A549 (cell line): ENCODE data around the gene MRPL45.

Experiments used
- CHD2 ChIP-seq: fragments of 150-350 bp; IDR thresholded peaks from 2 replicates; pipeline ENCODE4 v1.6.1; 2014; ENCODE audit warnings: low read length; ENCODE audit not compliant: partially characterized antibody
- HDAC2 ChIP-seq: fragments of 200-600 bp; sonication (generic); IDR thresholded peaks from 2 replicates; pipeline ENCODE4 v1.6.1; 2016
- JUN ChIP-seq, 2 experiments: fragments of >200 bp; sonication (Bioruptor Twin); formaldehyde crosslinking; IDR thresholded peaks; 2 replicates in 1 of 2; 3 replicates in 1 of 2; pipeline ENCODE4 v1.6.1; 2016 to 2017
- KDM5A ChIP-seq: fragments of 200-600 bp; sonication (generic); IDR thresholded peaks from 2 replicates; pipeline ENCODE4 v1.6.1; 2016; ENCODE audit warnings: antibody characterized with exemption, mild to moderate bottlenecking
- PHF8 ChIP-seq: fragments of 200-600 bp; sonication (generic); IDR thresholded peaks from 2 replicates; pipeline ENCODE4 v1.6.1; 2016; ENCODE audit warnings: low read depth, mild to moderate bottlenecking, antibody characterized with exemption, moderate library complexity, borderline replicate concordance
- POLR2A ChIP-seq: IDR thresholded peaks from 2 replicates; pipeline ENCODE4 v1.6.1; 2012; ENCODE audit warnings: mild to moderate bottlenecking, low read length
- RAD21 ChIP-seq, 2 experiments: fragments of >200 bp in 1 of 2; sonication (Bioruptor Twin) in 1 of 2; formaldehyde crosslinking in 1 of 2; IDR thresholded peaks in 1 of 2; conservative IDR thresholded peaks in 1 of 2; 2 replicates in 1 of 2; 3 replicates in 1 of 2; pipeline ENCODE4 v1.6.1; 2012 to 2018; ENCODE audit warnings: inconsistent platforms in 1 of 2
- RCOR1 ChIP-seq: fragments of 150-350 bp; IDR thresholded peaks from 2 replicates; pipeline ENCODE4 v1.6.1; 2014; ENCODE audit warnings: antibody characterized with exemption, low read length, low read depth
- RFX5 ChIP-seq: fragments of 450-650 bp; IDR thresholded peaks from 2 replicates; pipeline ENCODE4 v1.7.1; 2014; ENCODE audit warnings: antibody characterized with exemption, mild to moderate bottlenecking, moderate library complexity
- TF ChIP-seq, protein P1 (sequence below): fragments of >200 bp; sonication (Bioruptor Twin); formaldehyde crosslinking; IDR thresholded peaks from 3 replicates; pipeline ENCODE4 v1.5.1; 2016
- TF ChIP-seq, protein P2 (sequence below): IDR thresholded peaks from 2 replicates; pipeline ENCODE4 v1.6.1; 2012
- TF ChIP-seq, protein P3 (sequence below): IDR thresholded peaks from 2 replicates; pipeline ENCODE4 v1.6.1; 2012

DNA sequence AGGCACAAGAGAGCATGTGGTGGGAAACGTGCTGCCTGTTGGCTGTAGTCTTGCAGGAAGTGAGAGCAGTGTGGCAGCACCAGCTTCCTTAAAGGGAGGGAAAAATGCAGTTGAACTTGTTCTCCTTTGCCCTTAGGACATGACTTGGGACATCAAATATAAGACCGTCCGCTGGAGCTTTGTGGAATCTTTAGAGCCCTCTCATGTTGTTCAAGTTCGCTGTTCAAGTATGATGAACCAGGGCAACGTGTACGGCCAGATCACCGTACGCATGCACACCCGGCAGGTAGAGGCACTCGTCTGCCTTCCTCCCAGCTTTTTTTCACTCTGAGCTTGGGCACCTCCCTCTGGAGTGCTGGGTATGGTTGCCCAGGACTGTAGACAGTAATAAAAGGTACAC, 23.5 kb downstream of the MRPL45 start:
- TF ChIP-seq POLR2A: no peak
- no peak for TF ChIP-seq RFX5
- TF ChIP-seq, protein P1, sequence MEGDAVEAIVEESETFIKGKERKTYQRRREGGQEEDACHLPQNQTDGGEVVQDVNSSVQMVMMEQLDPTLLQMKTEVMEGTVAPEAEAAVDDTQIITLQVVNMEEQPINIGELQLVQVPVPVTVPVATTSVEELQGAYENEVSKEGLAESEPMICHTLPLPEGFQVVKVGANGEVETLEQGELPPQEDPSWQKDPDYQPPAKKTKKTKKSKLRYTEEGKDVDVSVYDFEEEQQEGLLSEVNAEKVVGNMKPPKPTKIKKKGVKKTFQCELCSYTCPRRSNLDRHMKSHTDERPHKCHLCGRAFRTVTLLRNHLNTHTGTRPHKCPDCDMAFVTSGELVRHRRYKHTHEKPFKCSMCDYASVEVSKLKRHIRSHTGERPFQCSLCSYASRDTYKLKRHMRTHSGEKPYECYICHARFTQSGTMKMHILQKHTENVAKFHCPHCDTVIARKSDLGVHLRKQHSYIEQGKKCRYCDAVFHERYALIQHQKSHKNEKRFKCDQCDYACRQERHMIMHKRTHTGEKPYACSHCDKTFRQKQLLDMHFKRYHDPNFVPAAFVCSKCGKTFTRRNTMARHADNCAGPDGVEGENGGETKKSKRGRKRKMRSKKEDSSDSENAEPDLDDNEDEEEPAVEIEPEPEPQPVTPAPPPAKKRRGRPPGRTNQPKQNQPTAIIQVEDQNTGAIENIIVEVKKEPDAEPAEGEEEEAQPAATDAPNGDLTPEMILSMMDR: no peak
- TF ChIP-seq PHF8: no peak
- no peak for TF ChIP-seq CHD2
- TF ChIP-seq, protein P2, sequence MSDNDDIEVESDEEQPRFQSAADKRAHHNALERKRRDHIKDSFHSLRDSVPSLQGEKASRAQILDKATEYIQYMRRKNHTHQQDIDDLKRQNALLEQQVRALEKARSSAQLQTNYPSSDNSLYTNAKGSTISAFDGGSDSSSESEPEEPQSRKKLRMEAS: no peak
- TF ChIP-seq RCOR1: no peak
- TF ChIP-seq KDM5A: no peak
- TF ChIP-seq RAD21 (conservative IDR thresholded peaks at IDR 0.05 in 1 of 2, IDR thresholded peaks at IDR 0.05 in 1 of 2): no peak
- no peak for TF ChIP-seq HDAC2
- TF ChIP-seq, protein P3, sequence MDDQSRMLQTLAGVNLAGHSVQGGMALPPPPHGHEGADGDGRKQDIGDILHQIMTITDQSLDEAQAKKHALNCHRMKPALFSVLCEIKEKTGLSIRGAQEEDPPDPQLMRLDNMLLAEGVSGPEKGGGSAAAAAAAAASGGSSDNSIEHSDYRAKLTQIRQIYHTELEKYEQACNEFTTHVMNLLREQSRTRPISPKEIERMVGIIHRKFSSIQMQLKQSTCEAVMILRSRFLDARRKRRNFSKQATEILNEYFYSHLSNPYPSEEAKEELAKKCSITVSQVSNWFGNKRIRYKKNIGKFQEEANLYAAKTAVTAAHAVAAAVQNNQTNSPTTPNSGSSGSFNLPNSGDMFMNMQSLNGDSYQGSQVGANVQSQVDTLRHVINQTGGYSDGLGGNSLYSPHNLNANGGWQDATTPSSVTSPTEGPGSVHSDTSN: no peak
- no peak for TF ChIP-seq JUN (IDR thresholded peaks at IDR 0.05)
